H1 (cell line): ENCODE results near the gene DPEP2NB.

Source experiments
- FOSL1 ChIP-seq: IDR thresholded peaks from 2 replicates; pipeline ENCODE4 v1.6.1; 2011; ENCODE audit warnings: mild to moderate bottlenecking, low read depth, low read length, moderate library complexity; ENCODE audit not compliant: insufficient read depth
- MAFK ChIP-seq: IDR thresholded peaks from 2 replicates; pipeline ENCODE4 v1.6.1; 2012; ENCODE audit warnings: low read depth, mild to moderate bottlenecking, improper control_type of control experiment, low read length
- POLR2A ChIP-seq, 2 experiments: IDR thresholded peaks; 1 replicate in 1 of 2; 2 replicates in 1 of 2; pipeline ENCODE4 v1.6.1; 2011; ENCODE audit warnings: low read depth in 2 of 2, low read length in 2 of 2, mild to moderate bottlenecking in 2 of 2; ENCODE audit errors: control extremely low read depth in 1 of 2
- RAD21 ChIP-seq, 2 experiments: IDR thresholded peaks in 1 of 2; conservative IDR thresholded peaks in 1 of 2; 2 replicates each; pipeline ENCODE4 v1.6.1; 2011; ENCODE audit warnings: low read depth in 2 of 2, low read length in 2 of 2, improper control_type of control experiment in 1 of 2, inconsistent platforms in 1 of 2, mild to moderate bottlenecking in 1 of 2, moderate library complexity in 1 of 2
- RBBP5 ChIP-seq: IDR thresholded peaks from 2 replicates; pipeline ENCODE4 v1.7.1; 2012; ENCODE audit warnings: low read depth, mild to moderate bottlenecking, inconsistent platforms, low read length, moderate library complexity, borderline replicate concordance
- TAF1 ChIP-seq: IDR thresholded peaks from 2 replicates; pipeline ENCODE4 v1.6.1; 2011; ENCODE audit warnings: mild to moderate bottlenecking, low read depth, low read length
- TBP ChIP-seq: IDR thresholded peaks from 2 replicates; pipeline ENCODE4 v1.6.1; 2011; ENCODE audit warnings: low read depth, low read length, improper control_type of control experiment
- YY1 ChIP-seq: IDR thresholded peaks from 2 replicates; pipeline ENCODE4 v1.6.1; 2011; ENCODE audit warnings: low read depth, mild to moderate bottlenecking, low read length

DNA sequence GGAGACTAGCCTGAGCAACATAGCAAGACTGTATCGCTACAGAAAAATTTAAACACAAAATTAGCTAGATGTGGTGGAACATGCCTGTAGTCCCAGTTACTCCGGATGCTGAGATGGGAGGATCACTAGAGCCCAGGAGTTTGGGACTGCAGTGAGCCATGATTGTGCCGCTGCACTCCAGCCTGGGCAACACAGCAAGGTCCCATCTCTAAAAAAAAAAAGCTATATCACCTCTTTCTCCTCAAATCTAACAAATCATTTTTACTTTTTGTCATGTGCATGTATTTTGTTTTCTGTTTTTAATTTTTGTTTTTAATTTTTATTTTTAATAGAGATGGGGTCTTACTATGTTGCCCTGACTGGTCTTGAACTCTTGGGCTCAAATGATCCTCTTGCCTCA lies 13.3 kb upstream of the DPEP2NB start:
- TF ChIP-seq TAF1 (no peak), MAFK (no peak), FOSL1 (no peak), POLR2A (IDR thresholded peaks at IDR 0.05; ENCODE audit: control extremely low read depth in 1 of 2, low read depth in 2 of 2, low read length in 2 of 2) (no peak), RAD21 (IDR thresholded peaks at IDR 0.05 in 1 of 2, conservative IDR thresholded peaks at IDR 0.05 in 1 of 2; ENCODE audit: low read depth in 2 of 2, low read length in 2 of 2) (no peak), RBBP5 (no peak), TBP (no peak), YY1 (no peak)
